Spleen (tissue), 11 donors: ENCODE measurements around the gene ARID4B. TPM values are rescaled to one million over a fixed set of nuclear protein-coding genes. Genes with fewer than 3 reads are reported as not detected.
A peak's percentile ranks its signal among the peaks of the same experiment; 100 is the strongest.
"Not testable (repeated sequence)": the region's sequence is repeated elsewhere in the genome, so short reads cannot be mapped to it uniquely, and the experiment has no call there.

ENCODE experiments used
- DNase-seq: peaks from one replicate; pipeline ENCODE4 v3.0.0-alpha.2; 2020
- H3K27ac ChIP-seq, 8 donors: fragments of 200-600 bp; sonication (generic) in 7 of 8; 1 replicate in 4 of 8; 2 replicates in 4 of 8; pipeline versions ENCODE4 v1.5.0 to v1.8.0; 2016 to 2021; ENCODE audit warnings: inconsistent platforms in 4 of 8, mild to moderate bottlenecking in 4 of 8, moderate library complexity in 1 of 8
- H3K27me3 ChIP-seq, 7 donors: fragments of 200-600 bp; sonication (generic) in 6 of 7; replicated peaks in 1 of 7; 1 replicate in 4 of 7; 2 replicates in 3 of 7; pipeline versions ENCODE4 v1.5.0 to v1.8.0; 2016 to 2021; ENCODE audit warnings: inconsistent platforms in 3 of 7, mild to moderate bottlenecking in 1 of 7
- H3K36me3 ChIP-seq, 6 donors: fragments of 200-600 bp; sonication (generic) in 5 of 6; 1 replicate in 4 of 6; 2 replicates in 2 of 6; pipeline versions ENCODE4 v1.5.0 to v1.8.0; 2016 to 2021; ENCODE audit warnings: inconsistent platforms in 2 of 6
- H3K4me1 ChIP-seq, 6 donors: fragments of 200-600 bp; sonication (generic) in 5 of 6; 1 replicate in 3 of 6; 2 replicates in 3 of 6; pipeline versions ENCODE4 v1.5.0 to v1.8.0; 2016 to 2021; ENCODE audit warnings: inconsistent platforms in 3 of 6
- H3K4me3 ChIP-seq, 8 donors: fragments of 200-600 bp; sonication (generic) in 7 of 8; 1 replicate in 4 of 8; 2 replicates in 4 of 8; pipeline versions ENCODE4 v1.5.0 to v1.8.0; 2016 to 2021; ENCODE audit warnings: inconsistent platforms in 4 of 8, mild to moderate bottlenecking in 4 of 8, moderate library complexity in 2 of 8
- H3K9me3 ChIP-seq, 8 donors: fragments of 200-600 bp; sonication (generic) in 7 of 8; 1 replicate in 4 of 8; 2 replicates in 4 of 8; pipeline versions ENCODE4 v1.5.0 to v1.8.0; 2016 to 2021; ENCODE audit warnings: inconsistent platforms in 4 of 8
- CTCF ChIP-seq, 11 experiments: fragments of 200-600 bp in 7 of 11; fragments of 450-650 bp in 4 of 11; sonication (generic) in 4 of 11; IDR thresholded peaks in 8 of 11; conservative IDR thresholded peaks in 3 of 11; 1 replicate in 7 of 11; 2 replicates in 4 of 11; pipeline versions ENCODE4 v1.4.0 to v1.8.0; 2016 to 2021; ENCODE audit warnings: antibody characterized with exemption in 11 of 11, inconsistent platforms in 4 of 11, mild to moderate bottlenecking in 1 of 11
- POLR2A ChIP-seq, 3 donors: fragments of 450-650 bp; IDR thresholded peaks; one replicate each; pipeline ENCODE4 v1.5.1; 2017; ENCODE audit warnings: antibody characterized with exemption in 3 of 3, mild to moderate bottlenecking in 1 of 3
- POLR2AphosphoS5 ChIP-seq, 3 donors: sonication (generic); formaldehyde crosslinking; IDR thresholded peaks; one replicate each; pipeline ENCODE4 v1.5.1; 2017; ENCODE audit warnings: antibody characterized with exemption in 3 of 3
- WGBS, 5 donors: extraction: QIAGEN DNeasy Blood & Tissue Kit in 3 of 5; methylation state at CpG; one replicate each; pipeline versions ENCODE4 v1.1.5 to v1.1.7; 2013 to 2018; 5-methylcytosine and 5-hydroxymethylcytosine counted together
- intact Hi-C: fragments of 100-400 bp; cut with DNase I; formaldehyde crosslinking; loops from one replicate; pipeline ENCODE4 v1.15.0; 2023; ENCODE audit warnings: low total_unique reads
- polyA plus RNA-seq, 3 donors: library from polyadenylated mRNA; stranded (reverse); fragments of 200-250 nt; gene quantifications; one replicate each; pipeline ENCODE4 v1.2.1, GENCODE V29; 2013
- total RNA-seq, 7 donors: library from RNA; depleted of rRNA in 3 of 7; stranded (reverse); fragments of >200 nt in 3 of 7; fragmentation: NEBNext Ultra II Directional in 4 of 7; extraction: Animal tissue kit (Norgen Biotek cat#: 25700) in 4 of 7; gene quantifications; one replicate each; pipeline versions ENCODE4 v1.1.0 to v1.2.1, GENCODE V29; 2016 to 2021
- donor health status: healthy with polysubstance abuse.
- donor health status: DM: no; HTN: no; CAD: no; lungs with moderate emphysema.
- donor health status: DM: no; HTN: no; CAD: no.
- donor health status: Bipolar disorder and iron deficiency.
- donor health status: healthy.
- donor health status: DM: no; HTN: no; CAD: no.
- donor health status: DM: yes; HTN: yes; CAD: no.

The ARID4B gene
- total and polyA plus RNA-seq, 10 donors, result 13.2 to 82.0 (median 65.6) TPM

- DNase-seq, result no peak
- Histone ChIP-seq H3K4me1 (peaks cover 11 to 94% (median 69%) of the 10 kb centered on the region in 6 donors), H3K36me3 (peaks cover 0 to 10% (median 0%) of the 10 kb centered on the region in 6 donors), H3K9me3 (no peaks in the 10 kb centered on the region), H3K4me3 (no peak overlapping the region), H3K27ac (no peak overlapping the region), H3K27me3 (no peaks in the 10 kb centered on the region)
- TF ChIP-seq POLR2AphosphoS5 (IDR thresholded peaks at IDR 0.05), result no peak
- TF ChIP-seq POLR2A (IDR thresholded peaks at IDR 0.05), result no peak
- TF ChIP-seq CTCF (IDR thresholded peaks at IDR 0.05 in 8 of 11, conservative IDR thresholded peaks at IDR 0.05 in 3 of 11), result no peak
- intact Hi-C loops, result no loop called here
Observed at GRCh38 chr1:235264327-235264726, 63.7 kb downstream of the ARID4B start.

GRCh38 chr1:235262539-235262938 is 65.4 kb downstream of the ARID4B start:
- H3K27me3 ChIP-seq, result no peaks in the 10 kb centered on the region
- no peak for DNase-seq
- no peak for TF ChIP-seq POLR2A (IDR thresholded peaks at IDR 0.05)
- no peak for TF ChIP-seq POLR2AphosphoS5 (IDR thresholded peaks at IDR 0.05)
- no peak for TF ChIP-seq CTCF (IDR thresholded peaks at IDR 0.05 in 8 of 11, conservative IDR thresholded peaks at IDR 0.05 in 3 of 11)
- no peak overlapping the region for H3K4me3 ChIP-seq
- H3K36me3 ChIP-seq, result peaks cover 0 to 26% (median 1%) of the 10 kb centered on the region in 6 donors
- WGBS, 5 donors, result 97 to 99% (median 98%) methylated on average over 3 of the region's 3 CpGs
- peaks cover 12 to 100% (median 75%) of the 10 kb centered on the region in 6 donors for H3K4me1 ChIP-seq
- H3K9me3 ChIP-seq, result no peaks in the 10 kb centered on the region
- intact Hi-C loops, result no loop called here
- no peak overlapping the region for H3K27ac ChIP-seq

- DNase-seq, result no peak
- no peak overlapping the region for H3K4me3 ChIP-seq
- no peaks in the 10 kb centered on the region for H3K9me3 ChIP-seq
- 81 to 94% (median 83%) methylated on average over 4 of the region's 4 CpGs for WGBS, 5 donors
- intact Hi-C loops, result no loop called here
- peaks cover 0 to 36% (median 1%) of the 10 kb centered on the region in 6 donors for H3K36me3 ChIP-seq
- H3K27ac ChIP-seq, result no peak overlapping the region
- TF ChIP-seq CTCF (IDR thresholded peaks at IDR 0.05 in 8 of 11, conservative IDR thresholded peaks at IDR 0.05 in 3 of 11), result no peak
- no peak for TF ChIP-seq POLR2AphosphoS5 (IDR thresholded peaks at IDR 0.05)
- no peak for TF ChIP-seq POLR2A (IDR thresholded peaks at IDR 0.05)
- no peaks in the 10 kb centered on the region for H3K27me3 ChIP-seq
- peaks cover 15 to 99% (median 73%) of the 10 kb centered on the region in 6 donors for H3K4me1 ChIP-seq
Observed at GRCh38 chr1:235261243-235261642, 66.7 kb downstream of the ARID4B start.

GRCh38 chr1:235259133-235259778 is 68.7 kb downstream of the ARID4B start:
- Histone ChIP-seq H3K4me3 (no peak overlapping the region), H3K27ac (peak overlapping the region in 4 of 8 donors; percentile 29 to 69 (median 41)), H3K9me3 (no peaks in the 10 kb centered on the region), H3K4me1 (peaks cover 16 to 92% (median 60%) of the 10 kb centered on the region in 6 donors), H3K27me3 (no peaks in the 10 kb centered on the region), H3K36me3 (peaks cover 0 to 38% (median 1%) of the 10 kb centered on the region in 6 donors)
- TF ChIP-seq POLR2AphosphoS5 (IDR thresholded peaks at IDR 0.05), result no peak
- no peak for TF ChIP-seq CTCF (IDR thresholded peaks at IDR 0.05 in 8 of 11, conservative IDR thresholded peaks at IDR 0.05 in 3 of 11)
- TF ChIP-seq POLR2A (IDR thresholded peaks at IDR 0.05), result no peak
- DNase-seq, result no peak
- WGBS, 5 donors, result 89 to 100% (median 96%) methylated on average over 1 of the region's 1 CpG
- intact Hi-C loops, result loop anchor here (10.0 kb wide), 1 partner anchor 66 kb away; the partner anchor contains the start of genes ARID4B and GGPS1

- peaks cover 0 to 38% (median 1%) of the 10 kb centered on the region in 6 donors for H3K36me3 ChIP-seq
- not testable (repeated sequence) for H3K9me3 ChIP-seq, H3K4me3 ChIP-seq, H3K27me3 ChIP-seq, DNase-seq, H3K27ac ChIP-seq
- 88 to 93% (median 91%) methylated on average over 6 of the region's 6 CpGs for WGBS, 5 donors
- intact Hi-C loops, result loop anchor here (10.0 kb wide), 1 partner anchor 67 kb away; the partner anchor contains the start of genes ARID4B and GGPS1
- H3K4me1 ChIP-seq, result peaks cover 16 to 90% (median 58%) of the 10 kb centered on the region in 6 donors
Observed at GRCh38 chr1:235258068-235258467, 69.9 kb downstream of the ARID4B start.
